HT-29 (cell line): ENCODE measurements around the gene FAM131A. TPM values are rescaled to one million over a fixed set of nuclear protein-coding genes. Genes with fewer than 3 reads are reported as not detected.

Experiments used
- DNase-seq: peaks from one replicate; pipeline ENCODE4 v3.0.0-alpha.2; 2015; ENCODE audit warnings: low spot score
- total RNA-seq: library from RNA; depleted of rRNA; stranded (reverse); fragments of >200 nt; shearing (Covaris generic); gene quantifications from 2 replicates; pipeline ENCODE4 v1.2.3, GENCODE V29; 2014; rRNA removed

The FAM131A gene, protein sequence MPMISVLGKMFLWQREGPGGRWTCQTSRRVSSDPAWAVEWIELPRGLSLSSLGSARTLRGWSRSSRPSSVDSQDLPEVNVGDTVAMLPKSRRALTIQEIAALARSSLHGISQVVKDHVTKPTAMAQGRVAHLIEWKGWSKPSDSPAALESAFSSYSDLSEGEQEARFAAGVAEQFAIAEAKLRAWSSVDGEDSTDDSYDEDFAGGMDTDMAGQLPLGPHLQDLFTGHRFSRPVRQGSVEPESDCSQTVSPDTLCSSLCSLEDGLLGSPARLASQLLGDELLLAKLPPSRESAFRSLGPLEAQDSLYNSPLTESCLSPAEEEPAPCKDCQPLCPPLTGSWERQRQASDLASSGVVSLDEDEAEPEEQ
- 21.4 and 26.6 TPM in 2 replicates for total RNA-seq

DNA sequence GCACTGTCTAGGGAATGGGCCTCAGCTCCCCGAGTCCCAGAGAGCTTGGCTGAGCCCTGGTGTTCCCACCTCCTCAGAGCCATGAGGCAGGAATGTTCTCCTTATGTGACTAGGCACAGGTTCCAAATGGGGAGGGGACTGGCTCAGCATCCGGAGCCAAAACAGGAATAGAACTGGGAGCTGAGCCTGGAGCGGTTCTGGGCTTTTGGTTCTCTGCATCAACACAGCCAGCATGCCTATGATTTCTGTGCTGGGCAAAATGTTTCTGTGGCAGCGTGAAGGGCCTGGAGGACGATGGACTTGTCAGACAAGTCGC, at the start of gene FAM131A:
Gene FAM131A (plus strand): TSS at position 202 of the 316 bp plus-strand sequence. CDS start 31 bp downstream, at position 233.
- DNase-seq = no peak

DNA sequence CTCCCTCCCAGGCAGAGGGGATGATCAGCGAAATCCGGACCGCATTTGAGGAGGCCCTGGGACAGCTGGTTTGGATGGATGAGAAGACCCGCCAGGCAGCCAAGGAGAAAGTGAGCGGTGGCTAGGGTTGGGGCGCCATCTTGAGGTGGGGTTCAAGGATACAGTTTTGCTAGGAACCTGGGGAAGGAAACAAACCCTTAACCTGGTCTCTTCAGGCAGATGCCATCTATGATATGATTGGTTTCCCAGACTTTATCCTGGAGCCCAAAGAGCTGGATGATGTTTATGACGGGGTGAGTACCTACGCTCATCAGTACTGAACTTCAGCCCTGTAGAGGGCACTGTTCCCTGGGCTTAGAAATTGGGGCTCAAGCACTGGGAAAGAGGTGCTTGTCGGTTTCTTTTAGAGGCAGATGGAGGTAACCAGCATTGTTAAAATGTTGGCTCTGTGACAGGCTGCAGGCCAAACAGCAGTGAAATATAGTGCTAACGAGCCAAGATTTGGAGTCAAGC, 47.9 kb upstream of the FAM131A start:
- peak; percentile 78 for DNase-seq

DNA sequence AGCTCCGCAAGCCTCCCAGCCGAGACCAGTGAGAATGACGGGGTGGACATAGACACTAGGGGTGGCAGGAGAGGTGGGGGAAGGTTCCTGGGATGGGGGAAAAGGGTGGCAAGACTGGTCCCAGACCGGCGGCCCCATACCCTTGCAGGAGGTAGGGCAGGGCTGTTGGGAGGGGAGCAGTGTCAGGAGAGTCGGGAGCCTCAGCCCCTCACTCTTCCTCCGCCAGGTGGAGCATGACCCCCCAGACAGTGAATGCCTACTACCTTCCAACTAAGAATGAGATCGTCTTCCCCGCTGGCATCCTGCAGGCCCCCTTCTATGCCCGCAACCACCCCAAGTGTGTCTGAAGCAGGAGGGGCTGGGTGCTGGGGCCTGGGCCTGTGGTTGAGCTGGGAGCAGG, 47.1 kb upstream of the FAM131A start:
- no peak for DNase-seq

DNA sequence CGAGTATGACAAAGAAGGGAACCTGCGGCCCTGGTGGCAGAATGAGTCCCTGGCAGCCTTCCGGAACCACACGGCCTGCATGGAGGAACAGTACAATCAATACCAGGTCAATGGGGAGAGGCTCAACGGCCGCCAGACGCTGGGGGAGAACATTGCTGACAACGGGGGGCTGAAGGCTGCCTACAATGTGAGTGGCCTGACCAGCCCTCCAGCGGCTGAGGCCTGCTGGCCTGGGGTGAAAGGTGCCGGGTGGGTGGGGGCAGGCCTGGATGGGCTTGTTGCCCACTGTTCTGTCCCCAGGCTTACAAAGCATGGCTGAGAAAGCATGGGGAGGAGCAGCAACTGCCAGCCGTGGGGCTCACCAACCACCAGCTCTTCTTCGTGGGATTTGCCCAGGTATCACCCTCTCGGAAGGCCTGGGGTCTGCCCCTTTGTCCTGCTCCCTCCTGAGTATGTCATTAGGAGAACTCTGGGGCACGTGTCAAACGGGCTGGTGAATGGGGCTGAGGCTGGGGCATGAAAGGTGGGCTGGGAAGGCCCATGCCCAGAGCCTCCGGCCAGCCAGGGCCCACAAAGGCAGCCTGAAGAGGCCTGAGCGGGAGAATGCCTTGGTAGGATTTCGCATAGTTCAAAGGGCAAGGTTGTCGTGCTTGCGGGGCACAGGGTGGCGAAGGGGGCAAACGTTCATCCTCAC, 46.2 kb upstream of the FAM131A start:
- DNase-seq = no peak

DNA sequence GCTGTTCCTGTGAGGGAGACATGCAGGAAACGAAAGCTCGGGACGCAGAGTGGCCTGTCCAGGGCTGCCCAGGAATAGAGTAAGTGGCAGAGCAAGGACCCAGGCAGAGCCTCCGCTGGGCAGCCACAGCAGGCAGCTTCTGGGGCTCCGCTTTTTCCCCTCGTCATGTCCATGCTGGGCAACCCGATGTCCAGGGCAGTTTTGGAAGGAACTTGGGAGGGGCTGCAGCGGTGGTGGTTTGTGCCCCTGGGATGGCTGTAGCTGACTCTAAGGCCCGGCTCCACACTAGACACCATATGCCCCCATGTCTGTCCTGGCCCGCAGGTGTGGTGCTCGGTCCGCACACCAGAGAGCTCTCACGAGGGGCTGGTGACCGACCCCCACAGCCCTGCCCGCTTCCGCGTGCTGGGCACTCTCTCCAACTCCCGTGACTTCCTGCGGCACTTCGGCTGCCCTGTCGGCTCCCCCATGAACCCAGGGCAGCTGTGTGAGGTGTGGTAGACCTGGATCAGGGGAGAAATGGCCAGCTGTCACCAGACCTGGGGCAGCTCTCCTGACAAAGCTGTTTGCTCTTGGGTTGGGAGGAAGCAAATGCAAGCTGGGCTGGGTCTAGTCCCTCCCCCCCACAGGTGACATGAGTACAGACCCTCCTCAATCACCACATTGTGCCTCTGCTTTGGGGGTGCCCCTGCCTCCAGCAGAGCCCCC, 45.5 kb upstream of the FAM131A start:
- no peak for DNase-seq

DNA sequence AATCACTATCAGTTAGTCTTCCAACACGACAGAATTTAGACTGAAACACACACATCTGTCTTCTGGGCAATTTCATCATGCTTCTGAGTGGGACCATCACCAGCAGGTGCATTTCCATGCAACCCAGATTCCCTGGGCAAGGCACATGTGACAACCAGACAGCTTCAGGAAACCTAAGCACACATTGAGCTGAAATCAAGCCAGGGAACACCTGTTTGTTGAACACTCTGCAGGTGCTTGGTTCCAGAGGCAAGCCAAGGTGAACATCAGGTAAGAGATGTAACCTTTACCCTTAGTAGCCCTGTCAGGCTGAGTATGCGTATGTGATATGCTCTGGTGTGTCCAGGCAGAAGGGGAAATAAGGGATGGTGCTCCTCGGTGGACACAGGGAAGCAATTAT, 41.6 kb upstream of the FAM131A start:
- DNase-seq = no peak

DNA sequence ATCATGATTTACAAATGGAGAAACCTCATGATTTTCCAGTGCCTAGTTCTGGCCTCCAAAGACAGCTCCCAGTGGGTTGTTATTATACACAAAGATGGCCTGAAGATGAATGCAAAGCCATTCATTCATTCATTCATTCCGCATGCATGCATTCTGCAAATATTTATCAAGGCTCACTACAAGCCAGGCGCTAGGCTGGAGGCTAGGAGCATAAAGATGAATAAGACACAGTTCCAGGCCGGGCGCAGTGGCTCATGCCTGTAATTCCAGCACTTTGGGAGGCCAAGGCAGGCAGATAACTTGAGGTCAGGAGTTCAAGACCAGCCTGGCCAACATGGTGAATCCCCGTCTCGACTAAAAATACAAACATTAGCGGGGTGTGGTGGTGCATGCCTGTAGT, 40.8 kb upstream of the FAM131A start:
- no peak for DNase-seq

DNA sequence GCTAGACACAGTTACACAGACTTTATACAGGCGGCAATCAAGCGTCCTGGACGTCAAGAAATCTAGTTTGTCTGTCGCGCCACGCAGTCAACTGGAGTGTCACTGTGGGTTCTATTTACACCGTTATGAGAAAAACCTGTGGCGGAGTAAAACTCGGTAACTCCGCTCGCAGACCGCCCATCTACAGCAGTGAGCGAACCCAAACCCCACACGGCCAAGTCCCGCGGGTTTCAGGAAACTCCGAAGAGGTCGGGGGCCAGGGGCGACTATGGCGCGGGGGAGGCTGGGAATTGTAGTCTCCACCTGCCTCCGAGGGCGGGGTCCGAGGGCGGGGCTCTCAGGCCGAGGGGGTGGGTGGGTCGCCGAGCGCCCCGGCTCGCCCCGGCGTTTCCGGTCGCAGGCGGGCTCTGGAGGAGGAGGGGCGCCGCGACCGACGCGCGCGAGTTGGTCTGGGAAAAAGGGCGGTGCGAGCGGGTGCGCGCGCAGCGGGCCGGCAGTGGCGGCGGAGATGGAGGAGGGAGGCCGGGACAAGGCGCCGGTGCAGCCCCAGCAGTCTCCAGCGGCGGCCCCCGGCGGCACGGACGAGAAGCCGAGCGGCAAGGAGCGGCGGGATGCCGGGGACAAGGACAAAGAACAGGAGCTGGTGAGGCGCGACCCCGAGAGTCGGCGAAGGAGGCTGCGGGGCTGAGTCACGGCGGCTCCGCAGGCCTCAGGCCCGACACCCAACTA, 38.5 kb upstream of the FAM131A start, which contains the start of gene PSMD2:
Gene PSMD2 (plus strand): TSS at position 483 of the 729 bp plus-strand sequence. CDS start 26 bp downstream, at position 509.
- DNase-seq = peak; percentile 96

DNA sequence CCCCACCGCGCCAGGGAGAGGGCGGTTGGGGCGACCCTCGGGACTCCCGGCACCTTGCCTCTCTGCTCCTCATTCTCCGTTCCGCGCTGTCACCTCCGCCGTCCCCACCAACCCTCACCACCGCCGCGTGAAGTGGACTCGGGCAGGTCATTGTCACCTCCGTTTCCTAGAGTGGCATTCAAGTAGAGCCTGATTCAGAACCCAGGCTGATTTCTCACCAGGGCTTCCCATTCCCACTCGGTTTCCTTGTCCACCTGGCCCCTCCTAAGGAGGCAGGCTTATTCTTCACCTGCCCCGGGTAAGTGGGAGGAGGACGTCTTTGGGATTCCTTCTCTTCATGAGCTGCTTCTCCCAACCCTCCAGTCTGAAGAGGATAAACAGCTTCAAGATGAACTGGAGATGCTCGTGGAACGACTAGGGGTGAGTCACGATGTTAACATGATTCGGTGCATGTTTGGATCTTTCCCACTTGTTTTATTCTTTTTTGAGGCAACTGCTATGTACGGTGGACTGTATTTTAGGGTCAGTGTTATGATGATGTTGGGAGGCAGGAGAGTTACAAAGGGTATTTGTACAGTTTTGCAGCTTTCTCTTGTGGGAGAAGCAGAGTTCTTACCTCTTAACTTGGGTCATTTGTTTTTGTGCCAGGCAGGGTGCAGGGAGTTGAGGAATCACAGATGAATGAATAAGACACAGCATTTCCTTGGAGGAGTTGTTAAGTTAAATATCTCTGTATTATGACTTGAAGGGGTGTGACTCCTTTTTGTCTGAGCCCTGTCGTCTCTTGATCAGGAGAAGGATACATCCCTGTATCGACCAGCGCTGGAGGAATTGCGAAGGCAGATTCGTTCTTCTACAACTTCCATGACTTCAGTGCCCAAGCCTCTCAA, 37.7 kb upstream of the FAM131A start:
- DNase-seq = peak; percentile 38

DNA sequence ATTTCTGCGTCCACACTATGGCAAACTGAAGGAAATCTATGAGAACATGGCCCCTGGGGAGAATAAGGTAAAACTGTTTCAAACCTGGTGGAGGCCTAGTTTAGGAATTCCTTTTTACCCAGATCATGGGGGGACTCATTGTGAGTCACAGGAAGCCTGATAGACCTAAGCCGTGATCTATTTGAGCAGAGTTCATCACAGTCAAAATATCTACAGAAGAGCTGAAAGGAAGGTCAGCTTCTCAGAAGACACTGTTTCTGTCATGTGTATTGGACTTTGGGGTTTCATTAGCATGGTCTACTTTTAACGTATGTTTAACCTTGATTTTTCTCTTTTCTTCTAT, 37.1 kb upstream of the FAM131A start:
- no peak for DNase-seq

DNA sequence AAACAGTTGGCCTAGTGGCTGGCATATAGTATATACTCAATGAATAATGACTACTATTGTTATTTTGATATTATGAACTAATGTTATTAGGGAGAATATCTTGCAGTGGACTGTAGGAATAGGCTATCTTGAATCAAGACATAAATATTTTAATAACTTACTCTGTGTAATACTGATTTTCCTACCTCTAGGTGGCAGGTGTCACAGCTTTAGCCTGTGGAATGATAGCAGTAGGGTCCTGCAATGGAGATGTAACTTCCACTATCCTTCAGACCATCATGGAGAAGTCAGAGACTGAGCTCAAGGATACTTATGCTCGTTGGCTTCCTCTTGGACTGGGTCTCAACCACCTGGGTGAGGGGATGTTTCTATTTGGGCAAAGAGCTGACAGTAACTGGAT, 31.8 kb upstream of the FAM131A start:
- peak; percentile 33 for DNase-seq

DNA sequence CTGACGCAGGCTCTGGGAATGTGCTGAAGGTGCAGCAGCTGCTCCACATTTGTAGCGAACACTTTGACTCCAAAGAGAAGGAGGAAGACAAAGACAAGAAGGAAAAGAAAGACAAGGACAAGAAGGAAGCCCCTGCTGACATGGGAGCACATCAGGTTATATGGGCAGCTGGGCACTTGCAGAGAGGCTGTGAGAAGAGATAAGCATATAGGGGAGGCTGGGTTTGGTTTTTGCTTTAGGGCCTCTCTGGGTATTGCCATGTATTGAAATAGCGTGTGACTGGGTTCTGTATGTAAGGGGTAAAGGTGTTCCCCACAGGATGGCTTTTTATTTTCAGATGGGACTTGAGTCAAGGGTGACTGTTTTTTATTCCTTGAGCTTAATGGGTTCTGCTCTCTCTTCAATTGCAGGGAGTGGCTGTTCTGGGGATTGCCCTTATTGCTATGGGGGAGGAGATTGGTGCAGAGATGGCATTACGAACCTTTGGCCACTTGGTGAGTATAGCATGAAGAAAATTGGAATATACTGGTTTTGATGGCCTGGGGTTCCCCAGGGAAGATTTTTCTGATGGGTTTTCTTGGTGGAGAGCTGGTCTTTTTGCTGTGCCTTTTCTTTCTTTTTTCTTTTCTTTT, 30.9 kb upstream of the FAM131A start:
- DNase-seq = no peak

DNA sequence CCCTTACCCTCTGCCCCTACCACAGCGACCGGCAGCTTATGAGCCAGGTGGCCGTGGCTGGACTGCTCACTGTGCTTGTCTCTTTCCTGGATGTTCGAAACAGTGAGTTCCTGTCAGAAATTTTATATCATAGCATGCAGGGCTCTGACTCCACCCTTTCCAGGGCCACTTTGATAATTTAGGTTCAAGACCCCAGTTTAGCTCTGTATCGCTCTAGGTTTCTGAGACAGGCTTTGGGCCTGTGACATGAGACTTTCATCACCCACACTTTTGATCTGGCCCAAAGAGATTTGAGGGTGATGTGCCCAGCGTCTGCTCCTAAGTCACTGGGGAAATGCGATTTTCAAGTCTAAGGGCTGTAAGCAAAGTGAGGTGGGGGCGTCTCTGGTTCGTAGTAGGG, 29.5 kb upstream of the FAM131A start:
- DNase-seq = no peak

DNA sequence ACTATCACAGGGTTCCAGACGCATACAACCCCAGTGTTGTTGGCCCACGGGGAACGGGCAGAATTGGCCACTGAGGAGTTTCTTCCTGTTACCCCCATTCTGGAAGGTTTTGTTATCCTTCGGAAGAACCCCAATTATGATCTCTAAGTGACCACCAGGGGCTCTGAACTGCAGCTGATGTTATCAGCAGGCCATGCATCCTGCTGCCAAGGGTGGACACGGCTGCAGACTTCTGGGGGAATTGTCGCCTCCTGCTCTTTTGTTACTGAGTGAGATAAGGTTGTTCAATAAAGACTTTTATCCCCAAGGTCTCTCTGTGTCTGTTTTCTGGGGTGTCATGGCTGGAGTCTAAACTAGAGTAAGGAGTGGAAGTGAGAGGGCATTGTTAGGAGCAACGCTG, 28.7 kb upstream of the FAM131A start:
- DNase-seq = no peak

DNA sequence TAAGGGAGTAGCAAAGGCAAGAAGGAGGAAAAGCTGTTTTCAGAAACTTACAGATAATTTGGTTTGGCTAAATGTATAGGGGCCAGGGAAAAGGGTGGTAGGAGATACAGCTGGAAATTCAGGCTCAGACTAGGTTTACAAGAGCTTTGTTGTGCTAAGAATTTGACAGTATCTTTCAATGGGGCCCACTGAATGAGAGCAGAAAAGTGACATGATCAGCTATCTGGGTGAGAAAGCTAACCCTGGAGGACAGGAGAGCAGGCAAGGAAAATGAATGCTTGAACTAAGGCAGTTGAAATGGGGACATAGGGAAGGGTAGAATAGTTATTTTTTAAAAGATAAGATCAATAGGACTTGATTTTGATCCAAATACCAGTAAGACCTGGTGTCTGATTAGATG, 25.8 kb upstream of the FAM131A start:
- no peak for DNase-seq

DNA sequence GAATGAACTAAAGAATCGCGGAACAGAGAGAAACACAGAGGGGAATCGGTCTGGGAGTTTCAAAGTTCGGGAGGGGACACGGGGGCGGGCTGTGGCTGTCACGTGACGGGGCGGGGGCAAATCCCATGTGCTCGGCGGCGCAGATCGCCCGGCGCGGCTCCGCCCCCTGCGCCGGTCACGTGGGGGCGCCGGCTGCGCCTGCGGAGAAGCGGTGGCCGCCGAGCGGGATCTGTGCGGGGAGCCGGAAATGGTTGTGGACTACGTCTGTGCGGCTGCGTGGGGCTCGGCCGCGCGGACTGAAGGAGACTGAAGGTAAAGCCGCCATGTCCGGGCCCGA, 23.1 kb upstream of the FAM131A start, which contains the start of gene EIF4G1:
Gene EIF4G1 (plus strand): TSS at position 244 of the 337 bp plus-strand sequence. CDS start 1,191 bp downstream, outside the sequence.
- DNase-seq = peak; percentile 90

DNA sequence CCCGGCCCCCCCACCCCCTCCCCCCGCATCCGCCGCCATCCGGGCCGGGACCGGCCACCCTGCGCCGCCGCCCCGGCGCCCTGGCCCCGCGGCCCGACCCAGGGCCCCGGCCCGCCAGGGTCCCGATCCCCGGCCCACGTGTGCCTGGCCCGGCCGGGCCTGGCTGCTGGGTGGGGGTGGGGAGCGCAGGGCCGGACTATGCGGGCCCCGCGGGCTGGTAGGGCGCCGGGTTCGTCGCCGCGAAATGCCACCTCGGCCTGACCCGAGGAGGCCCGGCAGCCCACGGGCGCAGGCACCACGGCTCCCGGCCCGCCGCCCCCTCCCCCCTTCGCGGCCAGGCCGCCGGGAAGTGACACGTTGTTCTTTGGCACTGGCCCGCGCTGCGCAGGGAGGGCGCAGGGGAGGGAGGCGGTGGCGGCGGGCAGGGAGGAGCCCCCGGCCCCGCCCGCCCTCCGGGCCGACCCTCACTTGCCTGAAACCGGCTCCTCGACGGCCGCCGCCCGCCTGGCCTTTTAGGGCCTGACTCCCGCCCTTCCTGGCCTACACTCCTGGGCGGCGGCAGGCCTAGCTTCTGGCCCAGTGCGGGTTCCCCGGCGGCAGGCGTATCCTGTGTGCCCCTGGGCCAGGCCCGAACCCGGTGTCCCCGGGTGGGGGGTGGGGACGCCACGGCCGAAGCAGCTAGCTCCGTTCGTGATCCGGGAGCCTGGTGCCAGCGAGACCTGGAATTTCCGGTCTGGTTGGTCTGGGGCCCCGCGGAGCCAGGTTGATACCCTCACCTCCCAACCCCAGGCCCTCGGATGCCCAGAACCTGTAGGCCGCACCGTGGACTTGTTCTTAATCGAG, 22.5 kb upstream of the FAM131A start:
- peak; percentile 62 for DNase-seq

DNA sequence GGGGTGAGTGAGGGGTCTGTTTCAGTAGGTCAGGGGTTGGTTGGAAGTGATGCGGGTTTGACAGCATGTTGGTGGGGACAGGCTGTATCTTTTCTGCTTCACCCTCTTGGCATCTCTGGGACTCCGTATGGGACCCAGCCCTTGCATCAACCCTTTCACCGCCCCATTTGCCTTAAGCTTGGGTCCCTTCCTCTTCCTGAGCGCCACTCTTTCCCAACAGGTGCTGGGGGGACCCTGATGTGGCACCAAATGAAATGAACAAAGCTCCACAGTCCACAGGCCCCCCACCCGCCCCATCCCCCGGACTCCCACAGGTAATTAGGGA, 21.9 kb upstream of the FAM131A start:
- no peak for DNase-seq
